PC-3 (cell line): ENCODE measurements around the gene VPS51.

Experiments used
- CTCF ChIP-seq: fragments of 300-600 bp; sonication (generic); conservative IDR thresholded peaks from 2 replicates; pipeline ENCODE4 v1.5.1; 2017; ENCODE audit warnings: antibody characterized with exemption, low read depth, mild to moderate bottlenecking, low read length
- EZH2phosphoT487 ChIP-seq: fragments of 300-600 bp; sonication (generic); IDR thresholded peaks from 2 replicates; pipeline ENCODE4 v1.6.1; 2018; ENCODE audit warnings: mild to moderate bottlenecking, antibody characterized with exemption, low read length, borderline replicate concordance

GRCh38 chr11:65136515-65137096, 40.6 kb downstream of the VPS51 start:
- TF ChIP-seq CTCF (no peak), EZH2phosphoT487 (no peak)
